ENCODE data around the gene KLHL2. TPM values are rescaled to one million over a fixed set of nuclear protein-coding genes. Genes with fewer than 3 reads are reported as not detected.
"Not testable (repeated sequence)": the region's sequence is repeated elsewhere in the genome, so short reads cannot be mapped to it uniquely, and the experiment has no call there.

The KLHL2 gene
- total RNA-seq, 2 donors from 2014 or later: 9.1 to 17.1 TPM

DNA sequence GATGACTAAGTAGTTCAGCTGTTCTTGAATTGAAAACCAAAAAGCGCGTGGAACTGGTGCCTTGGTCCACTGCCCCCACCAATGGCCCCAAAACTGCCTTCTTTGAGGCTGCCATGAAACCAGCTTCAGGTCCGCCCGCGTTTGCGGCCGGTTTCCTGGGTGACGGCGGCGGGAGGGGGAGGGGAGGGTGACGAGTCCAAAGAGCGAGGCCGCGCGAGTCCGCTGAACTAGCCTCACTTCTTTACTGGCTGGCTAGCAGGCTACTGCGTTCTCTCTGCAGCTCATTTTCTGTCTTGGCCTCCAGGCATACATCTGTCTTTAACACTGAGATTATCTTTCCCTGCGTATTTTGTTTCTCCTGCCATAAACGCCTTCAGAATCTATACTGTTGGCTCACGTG lies 72.2 kb downstream of the KLHL2 start:
- ATAC-seq; DNase-seq; intact Hi-C loops (cut with DNase I); H3K27me3 ChIP-seq; H3K4me3 ChIP-seq; H3K36me3 ChIP-seq (replicated peaks in 1 of 2; ENCODE audit: insufficient read depth in 1 of 2, low read depth in 2 of 2); H3K4me1 ChIP-seq; H3K9me3 ChIP-seq; H3K27ac ChIP-seq: not testable (repeated sequence)
- WGBS, 2 donors: 91 to 92% methylated on average over 18 to 20 of the region's 20 CpGs

DNA sequence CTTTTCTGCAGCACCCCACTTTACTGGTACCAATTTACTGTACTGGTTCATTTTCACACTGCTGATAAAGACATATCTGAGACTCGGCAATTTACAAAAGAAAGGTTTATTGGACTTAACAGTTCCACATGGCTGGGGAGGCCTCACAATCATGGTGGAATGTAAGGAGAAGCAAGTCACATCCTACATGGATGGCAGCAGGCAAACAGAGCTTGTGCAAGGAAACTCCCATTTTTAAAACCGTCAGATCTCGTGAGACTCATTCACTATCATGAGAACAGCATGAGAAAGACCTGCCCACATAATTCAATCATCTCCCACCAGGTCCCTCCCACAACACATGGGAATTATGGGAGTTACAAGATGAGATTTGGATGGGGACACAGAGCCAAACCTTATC lies 77.3 kb downstream of the KLHL2 start:
- H3K4me1 ChIP-seq; ATAC-seq; intact Hi-C loops (cut with DNase I); H3K27ac ChIP-seq; H3K36me3 ChIP-seq (replicated peaks in 1 of 2; ENCODE audit: insufficient read depth in 1 of 2, low read depth in 2 of 2); H3K9me3 ChIP-seq; H3K27me3 ChIP-seq; DNase-seq; H3K4me3 ChIP-seq: not testable (repeated sequence)
- 90 to 99% methylated on average over 3 of the region's 3 CpGs for WGBS, 2 donors

DNA sequence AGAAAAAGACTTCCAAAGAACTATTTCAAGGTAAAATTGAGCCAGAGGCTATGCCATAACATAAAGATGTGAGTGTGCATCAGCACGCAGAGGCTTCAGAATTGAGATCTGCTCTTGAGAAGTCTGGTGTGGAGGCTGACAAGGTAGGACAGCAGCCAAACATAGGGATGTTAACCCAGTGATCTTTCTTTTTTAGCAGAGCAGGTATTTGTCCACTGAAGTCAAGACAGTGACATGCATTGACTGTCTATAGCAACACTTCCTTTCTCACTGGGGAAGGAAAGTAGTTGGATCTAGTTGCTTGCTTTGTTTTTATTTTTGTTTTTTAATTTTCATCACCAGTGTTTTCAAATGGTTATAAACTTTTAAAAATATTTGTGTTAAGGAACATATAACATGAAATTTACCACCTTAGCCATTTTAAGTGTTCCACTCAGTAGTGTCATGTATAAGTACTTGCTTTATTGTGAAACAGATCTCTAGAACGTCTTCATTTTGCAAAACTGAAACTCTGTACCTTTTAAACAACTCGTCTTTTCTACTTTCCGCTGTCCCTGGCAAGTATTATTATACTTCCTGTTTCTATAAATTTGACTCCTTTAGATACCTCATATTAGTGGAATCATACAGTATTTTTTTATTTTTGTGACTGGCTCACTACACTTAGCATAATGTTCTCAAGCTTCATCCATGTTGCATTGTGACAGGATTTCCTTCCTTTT lies 79.4 kb downstream of the KLHL2 start:
- H3K36me3 ChIP-seq (replicated peaks in 1 of 2; ENCODE audit: insufficient read depth in 1 of 2, low read depth in 2 of 2); intact Hi-C loops (cut with DNase I); H3K9me3 ChIP-seq; DNase-seq; ATAC-seq; H3K4me3 ChIP-seq; H3K27me3 ChIP-seq; H3K27ac ChIP-seq; H3K4me1 ChIP-seq: not testable (repeated sequence)
- WGBS, 2 donors: 83 to 86% methylated on average over 4 of the region's 4 CpGs

DNA sequence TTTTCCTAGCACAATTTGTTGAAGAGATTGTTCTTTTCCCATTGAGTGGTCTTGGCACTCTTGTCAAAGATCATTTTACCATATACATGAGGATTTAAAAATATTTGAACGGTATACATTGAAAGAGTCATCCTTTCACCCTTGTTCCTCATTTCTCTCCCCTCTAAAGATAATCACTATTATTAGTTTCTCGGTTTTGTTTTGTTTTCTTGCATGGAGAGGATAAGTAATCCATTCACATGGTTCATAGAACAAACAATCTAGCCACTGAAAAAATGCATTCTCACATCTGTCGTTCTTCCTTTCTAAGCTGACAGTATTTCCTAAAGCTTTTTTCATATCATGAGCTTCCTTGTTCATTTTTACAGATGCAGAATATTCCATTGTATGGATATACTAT lies 80.9 kb downstream of the KLHL2 start:
- Histone ChIP-seq H3K4me1 (no peaks in the 10 kb centered on the region), H3K27ac (no peak overlapping the region), H3K27me3 (no peaks in the 10 kb centered on the region), H3K9me3 (no peaks in the 10 kb centered on the region), H3K4me3 (no peak overlapping the region), H3K36me3 (replicated peaks in 1 of 2; ENCODE audit: insufficient read depth in 1 of 2, low read depth in 2 of 2) (no peaks in the 10 kb centered on the region)
- no peak for ATAC-seq
- TF ChIP-seq POLR2A (IDR thresholded peaks at IDR 0.05): no peak
- TF ChIP-seq, protein P1, sequence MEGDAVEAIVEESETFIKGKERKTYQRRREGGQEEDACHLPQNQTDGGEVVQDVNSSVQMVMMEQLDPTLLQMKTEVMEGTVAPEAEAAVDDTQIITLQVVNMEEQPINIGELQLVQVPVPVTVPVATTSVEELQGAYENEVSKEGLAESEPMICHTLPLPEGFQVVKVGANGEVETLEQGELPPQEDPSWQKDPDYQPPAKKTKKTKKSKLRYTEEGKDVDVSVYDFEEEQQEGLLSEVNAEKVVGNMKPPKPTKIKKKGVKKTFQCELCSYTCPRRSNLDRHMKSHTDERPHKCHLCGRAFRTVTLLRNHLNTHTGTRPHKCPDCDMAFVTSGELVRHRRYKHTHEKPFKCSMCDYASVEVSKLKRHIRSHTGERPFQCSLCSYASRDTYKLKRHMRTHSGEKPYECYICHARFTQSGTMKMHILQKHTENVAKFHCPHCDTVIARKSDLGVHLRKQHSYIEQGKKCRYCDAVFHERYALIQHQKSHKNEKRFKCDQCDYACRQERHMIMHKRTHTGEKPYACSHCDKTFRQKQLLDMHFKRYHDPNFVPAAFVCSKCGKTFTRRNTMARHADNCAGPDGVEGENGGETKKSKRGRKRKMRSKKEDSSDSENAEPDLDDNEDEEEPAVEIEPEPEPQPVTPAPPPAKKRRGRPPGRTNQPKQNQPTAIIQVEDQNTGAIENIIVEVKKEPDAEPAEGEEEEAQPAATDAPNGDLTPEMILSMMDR (IDR thresholded peaks at IDR 0.05): no peak
- DNase-seq: no peak
- intact Hi-C loops (cut with DNase I): no loop called here
- WGBS, 2 donors: 54 to 64% methylated on average over 3 of the region's 3 CpGs

DNA sequence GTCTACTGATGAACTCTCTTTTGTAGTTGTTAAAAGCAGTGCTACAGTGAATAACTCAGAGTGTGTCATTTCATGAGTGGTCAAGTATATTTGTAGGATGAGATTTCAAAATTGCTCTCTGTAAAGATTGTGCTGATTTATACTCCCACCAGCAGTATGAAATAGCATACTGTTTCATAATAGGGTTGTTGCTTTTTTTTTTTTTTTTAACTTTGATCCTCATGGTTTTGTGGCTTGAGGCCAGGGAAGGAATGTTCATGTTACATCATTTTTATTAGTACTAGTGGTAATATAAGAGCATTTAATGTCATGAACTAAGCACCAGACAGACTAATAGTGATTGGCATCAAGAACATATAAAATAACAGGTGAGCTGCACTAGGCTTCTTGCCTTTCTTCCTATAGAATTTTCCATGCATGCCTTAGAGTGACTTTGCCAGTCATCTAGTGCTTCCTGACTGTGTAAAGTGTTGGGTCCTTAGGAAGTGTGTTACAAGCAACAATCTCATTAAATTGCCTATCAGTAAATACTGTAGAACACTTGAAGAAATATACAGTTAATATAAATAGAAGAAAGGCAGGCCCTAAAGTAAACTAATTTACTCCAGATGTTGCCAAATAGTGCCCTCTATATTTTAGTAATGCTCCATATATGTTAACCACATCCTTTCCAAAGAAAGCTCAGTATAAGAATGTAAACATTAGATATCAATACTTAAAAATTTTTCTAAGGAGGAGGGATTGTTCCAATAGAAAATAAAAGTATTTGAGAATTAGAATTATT lies 81.5 kb downstream of the KLHL2 start:
- no peak overlapping the region for H3K27ac ChIP-seq
- ATAC-seq: peak; percentile 24

DNA sequence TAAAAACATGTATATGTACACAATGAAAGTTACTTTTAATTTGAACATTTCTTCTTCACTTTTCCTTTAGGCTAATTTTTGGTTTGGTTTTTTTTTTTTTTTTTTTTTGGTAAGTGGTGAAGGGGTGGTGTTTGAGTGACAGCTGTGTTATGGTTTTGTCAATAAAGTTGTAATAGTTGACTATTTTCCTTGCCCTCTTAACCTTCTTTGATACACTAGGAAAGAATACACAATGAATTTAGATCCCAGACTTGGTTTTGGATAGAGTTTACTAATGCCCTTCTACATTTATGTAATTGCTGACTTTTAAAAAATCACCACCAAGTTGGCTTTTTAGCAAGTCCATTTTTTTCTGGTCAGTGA lies 82.0 kb downstream of the KLHL2 start:
- Histone ChIP-seq H3K27ac (no peak overlapping the region), H3K27me3 (no peaks in the 10 kb centered on the region), H3K4me1 (peaks cover under 1% of the 10 kb centered on the region), H3K36me3 (replicated peaks in 1 of 2; ENCODE audit: insufficient read depth in 1 of 2, low read depth in 2 of 2) (no peaks in the 10 kb centered on the region), H3K9me3 (no peaks in the 10 kb centered on the region), H3K4me3 (no peak overlapping the region)
- DNase-seq (no peak), ATAC-seq (no peak)
- TF ChIP-seq, protein P1 (IDR thresholded peaks at IDR 0.05): no peak
- TF ChIP-seq POLR2A (IDR thresholded peaks at IDR 0.05): no peak
- intact Hi-C loops (cut with DNase I): no loop called here

More for the DNA sequence above, 81.5 kb downstream of the KLHL2 start:
- intact Hi-C loops (cut with DNase I): no loop called here
- TF ChIP-seq POLR2A (IDR thresholded peaks at IDR 0.05): no peak
- TF ChIP-seq, protein P1 (IDR thresholded peaks at IDR 0.05): no peak
- no peaks in the 10 kb centered on the region for H3K36me3 ChIP-seq (replicated peaks in 1 of 2; ENCODE audit: insufficient read depth in 1 of 2, low read depth in 2 of 2)
- H3K27me3 ChIP-seq: no peaks in the 10 kb centered on the region
- peak in 1 of 4 donors; percentile 14 for DNase-seq
- no peaks in the 10 kb centered on the region for H3K4me1 ChIP-seq
- H3K4me3 ChIP-seq: no peak overlapping the region
- no peaks in the 10 kb centered on the region for H3K9me3 ChIP-seq

Data from body of pancreas (tissue), 4 donors.